ENCODE measurements around the gene FAM24B. TPM values are rescaled to one million over a fixed set of nuclear protein-coding genes. Genes with fewer than 3 reads are reported as not detected.
"Not testable (repeated sequence)": the region's sequence is repeated elsewhere in the genome, so short reads cannot be mapped to it uniquely, and the experiment has no call there.

FAM24B gene
- total and polyA plus RNA-seq, 2 donors (not counting 3 experiments of a cell fraction or from before 2014, with no cell fraction given) = 9.3 to 10.6 TPM

GRCh38 chr10:122875843-122876466, 3.4 kb downstream of the FAM24B start:
- no peaks in the 10 kb centered on the region for H3K9me3 ChIP-seq (replicated peaks; ENCODE audit: control insufficient read depth, insufficient read depth, low read length)
- ChIA-PET POLR2A (no interaction called here), CTCF (no interaction called here)
- dilution Hi-C loops (cut with MboI; ENCODE audit: extremely low pct_ligation_motif_present, low sequenced_read_pairs) = no loop called here
- no peak for DNase-seq (ENCODE audit: low read depth, low spot score)
- no peaks in the 10 kb centered on the region for H3K27me3 ChIP-seq (ENCODE audit: control insufficient read depth in 2 of 2, insufficient read depth in 2 of 2, low read length in 2 of 2)
- peaks cover 26% of the 10 kb centered on the region for H3K4me1 ChIP-seq (ENCODE audit: control insufficient read depth, extremely low read depth, insufficient read depth, low read length)
- peaks cover 69% of the 10 kb centered on the region for H3K79me2 ChIP-seq (ENCODE audit: control insufficient read depth, insufficient read depth, low read length)
- FAIRE-seq = no peak
- H3K4me2 ChIP-seq (ENCODE audit: insufficient read depth, low read length) = no peak overlapping the region
- H4K20me1 ChIP-seq (replicated peaks; ENCODE audit: control insufficient read depth, extremely low read depth, insufficient read depth, low read length) = no peaks in the 10 kb centered on the region
- no peak overlapping the region for H2AFZ ChIP-seq (ENCODE audit: low read depth, low read length)
- no peaks in the 10 kb centered on the region for H3K9me1 ChIP-seq (replicated peaks; ENCODE audit: control insufficient read depth, extremely low read depth, insufficient read depth, low read length)
- H3K36me3 ChIP-seq (ENCODE audit: control insufficient read depth in 2 of 2, extremely low read depth in 1 of 2, insufficient read depth in 2 of 2, low read length in 2 of 2) = peaks cover 0 to 3% of the 10 kb centered on the region in 2 experiments
- BruUV-seq (replicated peaks) = no TSS peak
- TF ChIP-seq CTCF (IDR thresholded peaks at IDR 0.05; ENCODE audit: extremely low read depth in 1 of 2, insufficient read depth in 1 of 2, low read depth in 1 of 2, low read length in 2 of 2) (no peak), POLR2A (IDR thresholded peaks at IDR 0.05; ENCODE audit: low read depth, low read length) (no peak), MAX (IDR thresholded peaks at IDR 0.05; ENCODE audit: insufficient read depth, insufficient read length) (no peak), FOS (IDR thresholded peaks at IDR 0.05; ENCODE audit: borderline replicate concordance, insufficient read depth, low read length) (no peak), MYC (IDR thresholded peaks at IDR 0.05; ENCODE audit: low read depth, low read length) (no peak), GATA2 (IDR thresholded peaks at IDR 0.05; ENCODE audit: insufficient read depth, insufficient read length, low read depth, low read length) (no peak), POLR2AphosphoS5 (IDR thresholded peaks at IDR 0.05; ENCODE audit: insufficient read depth, low read depth, low read length) (no peak), JUN (IDR thresholded peaks at IDR 0.05; ENCODE audit: borderline replicate concordance, insufficient read depth, insufficient read length, low read depth) (no peak)
- no peak overlapping the region for H3K27ac ChIP-seq (ENCODE audit: insufficient read depth, low read depth, low read length)
- H3K4me3 ChIP-seq (replicated peaks in 1 of 3; ENCODE audit: insufficient read depth in 1 of 3, low read depth in 1 of 3, low read length in 3 of 3) = no peak overlapping the region
- H3K9ac ChIP-seq (replicated peaks; ENCODE audit: extremely low read depth, insufficient read depth, low read length) = no peak overlapping the region
- intact Hi-C loops (cut with micrococcal nuclease) = no loop called here

GRCh38 chr10:122871947-122872346, 7.4 kb downstream of the FAM24B start:
- CTCF ChIA-PET; FAIRE-seq; H2AFZ ChIP-seq (ENCODE audit: low read depth, low read length); H3K4me3 ChIP-seq (replicated peaks in 1 of 3; ENCODE audit: insufficient read depth in 1 of 3, low read depth in 1 of 3, low read length in 3 of 3); H3K36me3 ChIP-seq (ENCODE audit: control insufficient read depth in 2 of 2, extremely low read depth in 1 of 2, insufficient read depth in 2 of 2, low read length in 2 of 2); H3K27ac ChIP-seq (ENCODE audit: insufficient read depth, low read depth, low read length); H4K20me1 ChIP-seq (replicated peaks; ENCODE audit: control insufficient read depth, extremely low read depth, insufficient read depth, low read length); POLR2A ChIA-PET; BruUV-seq (replicated peaks); H3K9me3 ChIP-seq (replicated peaks; ENCODE audit: control insufficient read depth, insufficient read depth, low read length); H3K4me2 ChIP-seq (ENCODE audit: insufficient read depth, low read length); intact Hi-C loops (cut with micrococcal nuclease); H3K9ac ChIP-seq (replicated peaks; ENCODE audit: extremely low read depth, insufficient read depth, low read length); H3K4me1 ChIP-seq (ENCODE audit: control insufficient read depth, extremely low read depth, insufficient read depth, low read length); H3K27me3 ChIP-seq (ENCODE audit: control insufficient read depth in 2 of 2, insufficient read depth in 2 of 2, low read length in 2 of 2); DNase-seq (ENCODE audit: low read depth, low spot score); H3K9me1 ChIP-seq (replicated peaks; ENCODE audit: control insufficient read depth, extremely low read depth, insufficient read depth, low read length); dilution Hi-C loops (cut with MboI; ENCODE audit: extremely low pct_ligation_motif_present, low sequenced_read_pairs): not testable (repeated sequence)
- peaks cover 50% of the 10 kb centered on the region for H3K79me2 ChIP-seq (ENCODE audit: control insufficient read depth, insufficient read depth, low read length)

- FAIRE-seq; H3K9ac ChIP-seq (replicated peaks; ENCODE audit: extremely low read depth, insufficient read depth, low read length); H3K9me3 ChIP-seq (replicated peaks; ENCODE audit: control insufficient read depth, insufficient read depth, low read length); H3K27ac ChIP-seq (ENCODE audit: insufficient read depth, low read depth, low read length); POLR2A ChIA-PET; BruUV-seq (replicated peaks); H3K4me3 ChIP-seq (replicated peaks in 1 of 3; ENCODE audit: insufficient read depth in 1 of 3, low read depth in 1 of 3, low read length in 3 of 3); dilution Hi-C loops (cut with MboI; ENCODE audit: extremely low pct_ligation_motif_present, low sequenced_read_pairs); H2AFZ ChIP-seq (ENCODE audit: low read depth, low read length); H3K4me2 ChIP-seq (ENCODE audit: insufficient read depth, low read length); H4K20me1 ChIP-seq (replicated peaks; ENCODE audit: control insufficient read depth, extremely low read depth, insufficient read depth, low read length); H3K9me1 ChIP-seq (replicated peaks; ENCODE audit: control insufficient read depth, extremely low read depth, insufficient read depth, low read length); DNase-seq (ENCODE audit: low read depth, low spot score); H3K27me3 ChIP-seq (ENCODE audit: control insufficient read depth in 2 of 2, insufficient read depth in 2 of 2, low read length in 2 of 2); H3K36me3 ChIP-seq (ENCODE audit: control insufficient read depth in 2 of 2, extremely low read depth in 1 of 2, insufficient read depth in 2 of 2, low read length in 2 of 2); CTCF ChIA-PET: not testable (repeated sequence)
- H3K4me1 ChIP-seq (ENCODE audit: control insufficient read depth, extremely low read depth, insufficient read depth, low read length) = peaks cover 15% of the 10 kb centered on the region
- peaks cover 38% of the 10 kb centered on the region for H3K79me2 ChIP-seq (ENCODE audit: control insufficient read depth, insufficient read depth, low read length)
- intact Hi-C loops (cut with micrococcal nuclease) = loop anchor here (10.0 kb wide), 1 partner anchor 494 kb away; the partner anchor contains the start of gene PLEKHA1
Measured at GRCh38 chr10:122868768-122869167, 10.6 kb downstream of the FAM24B start.
